Measurements from ENCODE around the gene FAM89B.

- TF ChIP-seq POLR2A (IDR thresholded peaks at IDR 0.05; ENCODE audit: extremely low read depth, insufficient read length) (no peak), MYC (IDR thresholded peaks at IDR 0.05; ENCODE audit: low read depth, low read length) (no peak)
- TF ChIP-seq, protein P1, sequence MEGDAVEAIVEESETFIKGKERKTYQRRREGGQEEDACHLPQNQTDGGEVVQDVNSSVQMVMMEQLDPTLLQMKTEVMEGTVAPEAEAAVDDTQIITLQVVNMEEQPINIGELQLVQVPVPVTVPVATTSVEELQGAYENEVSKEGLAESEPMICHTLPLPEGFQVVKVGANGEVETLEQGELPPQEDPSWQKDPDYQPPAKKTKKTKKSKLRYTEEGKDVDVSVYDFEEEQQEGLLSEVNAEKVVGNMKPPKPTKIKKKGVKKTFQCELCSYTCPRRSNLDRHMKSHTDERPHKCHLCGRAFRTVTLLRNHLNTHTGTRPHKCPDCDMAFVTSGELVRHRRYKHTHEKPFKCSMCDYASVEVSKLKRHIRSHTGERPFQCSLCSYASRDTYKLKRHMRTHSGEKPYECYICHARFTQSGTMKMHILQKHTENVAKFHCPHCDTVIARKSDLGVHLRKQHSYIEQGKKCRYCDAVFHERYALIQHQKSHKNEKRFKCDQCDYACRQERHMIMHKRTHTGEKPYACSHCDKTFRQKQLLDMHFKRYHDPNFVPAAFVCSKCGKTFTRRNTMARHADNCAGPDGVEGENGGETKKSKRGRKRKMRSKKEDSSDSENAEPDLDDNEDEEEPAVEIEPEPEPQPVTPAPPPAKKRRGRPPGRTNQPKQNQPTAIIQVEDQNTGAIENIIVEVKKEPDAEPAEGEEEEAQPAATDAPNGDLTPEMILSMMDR (IDR thresholded peaks at IDR 0.05; ENCODE audit: low read depth, low read length) = no peak
- TF ChIP-seq, protein P2, sequence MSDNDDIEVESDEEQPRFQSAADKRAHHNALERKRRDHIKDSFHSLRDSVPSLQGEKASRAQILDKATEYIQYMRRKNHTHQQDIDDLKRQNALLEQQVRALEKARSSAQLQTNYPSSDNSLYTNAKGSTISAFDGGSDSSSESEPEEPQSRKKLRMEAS (IDR thresholded peaks at IDR 0.05; ENCODE audit: low read depth, low read length) = no peak
These were observed 19.9 kb upstream of the FAM89B start for GRCh38 chr11:65552388-65552951.

Data from NB4 (cell line).